ENCODE data around the gene BBS12.

DNA sequence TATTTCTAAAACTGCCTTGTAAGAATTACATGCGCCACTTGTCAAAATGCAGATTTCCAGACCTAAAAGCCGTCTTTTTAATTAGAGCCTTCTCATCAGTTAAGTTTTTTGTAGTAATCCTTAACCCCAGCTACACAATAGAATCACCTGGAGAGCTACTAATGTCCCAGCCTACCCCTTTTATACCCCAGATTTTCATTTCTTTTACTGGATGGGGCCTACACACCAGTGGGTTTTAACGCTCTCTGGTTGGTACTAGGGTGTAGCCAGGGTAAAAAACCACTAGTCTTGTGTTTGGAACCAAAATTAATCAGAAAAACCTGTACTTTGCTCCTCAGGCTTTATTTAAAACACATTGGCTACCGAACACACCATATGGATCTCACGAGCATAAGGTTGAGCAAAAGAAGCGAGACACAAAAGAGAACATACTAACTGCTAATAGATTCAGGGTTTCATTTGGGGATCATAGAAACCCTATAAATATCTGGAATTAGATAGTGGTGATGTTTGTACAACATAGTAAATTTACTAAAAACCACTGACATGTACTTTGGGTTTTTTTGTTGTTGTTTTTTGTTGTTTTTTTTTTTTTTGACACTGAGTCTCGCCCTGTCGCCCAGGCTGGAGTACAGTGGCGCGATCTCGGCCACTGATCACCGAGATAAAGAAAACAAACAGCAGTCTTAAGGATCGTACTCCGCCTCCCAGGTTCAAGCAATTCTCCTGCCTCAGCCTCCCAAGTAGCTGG is 30.6 kb downstream of the BBS12 start:
- TF ChIP-seq YY1 (IDR thresholded peaks at IDR 0.05; ENCODE audit: insufficient read depth, insufficient read length) (no peak), SUZ12 (IDR thresholded peaks at IDR 0.05; ENCODE audit: extremely low read depth, insufficient read depth, insufficient read length) (no peak), ZNF274 (IDR thresholded peaks at IDR 0.05; ENCODE audit: low read depth, low read length) (no peak)

Data from NT2/D1 (cell line).